Skeletal muscle satellite cell (primary cell): ENCODE data around the gene BCAS3.
A peak's percentile ranks its signal among the peaks of the same experiment; 100 is the strongest.
"Not testable (repeated sequence)": the region's sequence is repeated elsewhere in the genome, so short reads cannot be mapped to it uniquely, and the experiment has no call there.

Experiments used
- H3K27me3 ChIP-seq: 2 replicates; pipeline ENCODE4 v1.7.0; 2013; ENCODE audit warnings: low read length; ENCODE audit not compliant: control insufficient read depth, insufficient read depth
- H3K36me3 ChIP-seq: 2 replicates; pipeline ENCODE4 v1.7.0; 2013; ENCODE audit warnings: mild to moderate bottlenecking, control low read depth, low read length; ENCODE audit not compliant: insufficient read depth
- H3K4me1 ChIP-seq: 2 replicates; pipeline ENCODE4 v1.7.0; 2013; ENCODE audit warnings: low read length; ENCODE audit not compliant: control insufficient read depth, insufficient read depth
- H3K4me2 ChIP-seq: 2 replicates; pipeline ENCODE4 v1.7.0; 2013; ENCODE audit warnings: mild to moderate bottlenecking, low read length
- H3K4me3 ChIP-seq: 2 replicates; pipeline ENCODE4 v1.7.0; 2013; ENCODE audit warnings: low read length
- H3K9ac ChIP-seq: 2 replicates; pipeline ENCODE4 v1.7.0; 2013; ENCODE audit warnings: mild to moderate bottlenecking, low read depth, low read length, moderate library complexity
- H3K9me3 ChIP-seq: replicated peaks from 2 replicates; pipeline ENCODE4 v1.7.0; 2013; ENCODE audit warnings: mild to moderate bottlenecking, control low read depth, low read length

BCAS3 gene

DNA sequence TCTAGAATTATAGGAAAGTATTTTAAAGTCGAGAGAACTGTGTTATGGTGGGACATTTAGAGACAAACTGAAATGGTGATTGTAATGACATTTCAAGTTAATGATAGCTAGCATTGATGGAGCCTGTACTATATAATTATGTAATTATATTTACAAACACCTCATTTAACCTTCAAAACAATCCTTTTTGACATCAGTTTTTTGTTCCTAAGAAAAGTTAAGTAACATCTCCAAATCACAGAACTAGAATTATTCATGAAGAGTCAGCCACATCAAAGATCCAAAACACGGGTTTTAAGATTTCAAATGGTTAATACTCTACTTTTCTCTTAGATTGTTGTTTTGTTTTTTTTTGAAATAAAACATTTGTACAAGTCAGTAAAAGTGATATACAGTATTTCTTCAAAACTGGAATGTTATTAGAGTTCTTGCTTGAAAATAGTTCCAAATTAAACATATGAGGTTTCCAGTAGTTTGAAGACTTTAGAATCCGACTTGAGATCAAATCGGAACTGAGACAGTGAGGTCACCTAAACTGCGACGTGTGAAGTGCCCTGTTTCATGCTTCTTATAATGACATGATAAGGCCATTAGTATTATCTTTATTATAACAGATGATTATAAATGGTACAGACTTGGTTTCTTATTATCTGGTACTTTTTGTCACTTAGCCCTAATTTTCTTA lies 457.0 kb downstream of the BCAS3 start:
- Histone ChIP-seq H3K36me3 (no peaks in the 10 kb centered on the region), H3K9ac (no peak overlapping the region), H3K4me1 (peaks cover 13% of the 10 kb centered on the region), H3K9me3 (no peaks in the 10 kb centered on the region), H3K27me3 (no peaks in the 10 kb centered on the region), H3K4me2 (no peak overlapping the region), H3K4me3 (no peak overlapping the region)

DNA sequence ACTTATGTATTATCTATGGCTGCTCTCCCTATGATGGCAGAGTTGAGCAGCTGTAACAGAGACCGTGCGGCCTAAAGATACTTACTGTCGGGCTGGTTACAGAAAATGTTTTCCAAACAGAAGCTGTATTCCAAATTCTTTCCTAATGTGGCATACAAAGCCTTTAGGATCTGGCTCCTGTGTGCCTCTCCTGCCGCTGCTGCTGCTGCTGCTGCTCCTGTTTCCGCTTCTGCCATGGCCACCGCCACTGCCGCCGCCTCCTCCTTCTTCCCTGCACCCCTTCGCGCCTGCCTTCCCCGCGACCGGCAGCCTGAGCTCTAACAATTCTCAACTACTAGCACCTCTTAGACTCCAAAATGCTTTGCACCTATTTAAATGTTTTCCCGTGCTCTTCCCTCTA lies 458.1 kb downstream of the BCAS3 start:
- Histone ChIP-seq H3K4me3 (peak overlapping the region; percentile 22), H3K4me1 (peaks cover 13% of the 10 kb centered on the region), H3K4me2 (peak overlapping the region; percentile 65), H3K27me3 (no peaks in the 10 kb centered on the region), H3K36me3 (no peaks in the 10 kb centered on the region), H3K9me3 (no peaks in the 10 kb centered on the region), H3K9ac (peak overlapping the region; percentile 48)

DNA sequence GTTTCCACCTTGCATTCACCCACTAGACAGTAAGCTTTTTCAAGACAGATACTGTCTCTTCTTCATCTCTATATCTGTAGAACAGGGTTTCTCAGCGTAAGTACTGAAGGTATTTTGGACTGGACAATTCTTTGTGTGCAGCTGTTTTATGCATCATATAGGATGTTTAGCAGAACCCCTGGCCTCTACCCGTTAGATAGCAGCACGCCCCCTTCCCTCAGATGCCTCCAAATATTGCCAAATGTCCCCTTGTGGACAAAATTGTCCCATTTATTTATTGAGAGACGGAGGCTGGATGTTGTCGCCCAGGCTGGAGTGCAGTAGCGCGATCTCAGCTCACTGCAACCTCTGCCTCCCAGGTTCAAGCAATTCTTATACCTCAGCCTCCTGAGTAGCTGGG lies 458.6 kb downstream of the BCAS3 start:
- no peak overlapping the region for H3K4me3 ChIP-seq
- peaks cover 13% of the 10 kb centered on the region for H3K4me1 ChIP-seq
- no peaks in the 10 kb centered on the region for H3K36me3 ChIP-seq
- H3K9me3 ChIP-seq: no peaks in the 10 kb centered on the region
- no peak overlapping the region for H3K4me2 ChIP-seq
- H3K27me3 ChIP-seq: no peaks in the 10 kb centered on the region
- no peak overlapping the region for H3K9ac ChIP-seq

DNA sequence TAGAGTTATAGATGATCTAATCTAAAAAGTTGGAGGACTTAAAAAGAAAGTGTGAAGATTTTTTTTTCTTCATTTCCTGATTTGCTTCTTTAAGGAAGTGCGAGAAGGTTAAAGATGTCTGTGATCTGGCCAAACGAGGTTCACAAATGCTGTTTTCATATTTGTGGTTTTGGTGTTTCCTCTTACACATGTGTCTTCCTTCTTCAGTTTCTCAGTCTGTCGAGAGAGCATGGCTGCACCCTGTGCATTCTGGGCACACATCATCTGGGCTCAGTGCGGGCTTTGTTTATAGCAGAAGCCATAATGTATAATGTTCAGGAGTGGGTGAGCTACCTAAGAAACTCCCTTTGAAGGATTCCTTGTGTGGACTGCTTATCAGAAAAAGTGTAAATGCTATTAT lies 461.6 kb downstream of the BCAS3 start:
- Histone ChIP-seq H3K4me3 (no peak overlapping the region), H3K4me1 (peaks cover 13% of the 10 kb centered on the region), H3K36me3 (no peaks in the 10 kb centered on the region), H3K27me3 (no peaks in the 10 kb centered on the region), H3K4me2 (peak overlapping the region; percentile 54), H3K9me3 (no peaks in the 10 kb centered on the region), H3K9ac (peak overlapping the region; percentile 41)

DNA sequence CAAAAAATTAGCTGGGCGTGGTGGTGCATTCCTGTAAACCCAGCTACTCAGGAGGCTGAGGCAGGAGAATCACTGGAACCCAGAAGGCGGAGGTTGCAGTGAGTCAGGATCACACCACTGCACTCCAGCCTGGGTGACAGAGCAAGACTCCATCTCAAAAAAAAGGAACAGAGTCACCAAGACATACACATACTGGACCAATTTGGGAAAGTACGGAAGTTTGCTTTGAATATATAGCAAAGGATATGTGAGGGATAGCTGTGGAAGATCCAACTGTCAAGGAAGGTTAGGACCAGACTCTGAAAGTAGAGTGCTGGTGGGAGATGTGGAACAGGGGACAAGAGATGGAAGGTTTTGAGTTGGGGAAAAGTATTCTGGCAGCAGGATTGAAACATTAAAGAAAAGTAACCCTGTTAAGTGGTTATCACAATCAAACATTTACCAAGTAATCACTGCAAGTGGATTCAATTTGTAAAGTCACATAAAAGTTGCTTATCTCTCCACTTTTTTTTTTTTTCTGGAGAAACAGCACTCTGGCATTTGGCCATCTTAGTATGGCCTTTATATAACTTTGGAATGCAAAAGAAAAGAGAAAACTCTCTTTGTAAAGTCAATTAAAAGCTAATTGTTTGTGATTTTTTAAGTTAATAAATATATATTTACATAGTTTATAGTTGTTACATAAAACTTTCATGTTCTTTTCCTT lies 462.6 kb downstream of the BCAS3 start:
- H3K27me3 ChIP-seq: no peaks in the 10 kb centered on the region
- no peak overlapping the region for H3K4me3 ChIP-seq
- no peaks in the 10 kb centered on the region for H3K9me3 ChIP-seq
- no peaks in the 10 kb centered on the region for H3K36me3 ChIP-seq
- peaks cover 13% of the 10 kb centered on the region for H3K4me1 ChIP-seq
- no peak overlapping the region for H3K9ac ChIP-seq
- H3K4me2 ChIP-seq: no peak overlapping the region

DNA sequence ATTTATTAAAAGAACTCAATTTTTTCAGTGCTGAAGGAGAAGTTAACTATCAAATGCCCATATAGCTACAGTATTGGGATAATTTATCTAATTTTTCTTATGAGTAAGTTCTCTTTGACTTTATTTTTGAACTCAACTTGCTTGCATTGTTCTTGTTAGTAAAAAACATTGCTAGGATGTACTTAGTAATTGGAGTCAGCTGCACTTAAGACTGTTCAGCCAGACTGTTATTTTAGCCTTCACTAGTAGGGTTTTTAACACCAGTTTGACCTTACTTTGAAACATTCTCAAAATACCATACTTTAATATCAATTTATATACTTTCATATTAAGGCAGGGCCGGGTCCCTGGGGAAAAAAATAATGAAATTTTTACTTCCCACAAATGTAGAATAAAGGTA lies 465.4 kb downstream of the BCAS3 start:
- Histone ChIP-seq H3K4me2 (no peak overlapping the region), H3K9me3 (no peaks in the 10 kb centered on the region), H3K4me3 (no peak overlapping the region), H3K36me3 (no peaks in the 10 kb centered on the region), H3K4me1 (peaks cover 13% of the 10 kb centered on the region), H3K9ac (no peak overlapping the region), H3K27me3 (no peaks in the 10 kb centered on the region)

DNA sequence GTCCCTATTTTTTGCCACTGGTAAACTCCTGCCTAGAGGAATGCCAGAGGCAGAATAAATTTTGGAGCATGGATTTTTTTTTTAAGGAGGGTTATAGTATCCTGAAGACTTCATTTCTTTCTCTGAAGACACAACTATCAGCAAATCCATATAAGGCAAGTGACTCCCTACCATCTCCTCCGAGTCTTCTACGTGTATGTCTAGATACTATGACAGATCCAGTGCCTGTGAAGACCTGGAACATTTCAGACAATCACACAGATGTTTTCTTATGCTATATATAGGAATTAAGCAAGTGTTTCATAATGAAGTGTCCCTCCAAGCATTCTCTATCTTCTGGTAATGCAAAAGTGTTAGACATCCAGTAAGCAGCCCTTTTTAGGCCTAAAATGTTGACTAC lies 466.5 kb downstream of the BCAS3 start:
- H3K9me3 ChIP-seq: no peaks in the 10 kb centered on the region
- no peak overlapping the region for H3K4me3 ChIP-seq
- no peaks in the 10 kb centered on the region for H3K27me3 ChIP-seq
- peaks cover 5% of the 10 kb centered on the region for H3K4me1 ChIP-seq
- no peak overlapping the region for H3K9ac ChIP-seq
- H3K36me3 ChIP-seq: no peaks in the 10 kb centered on the region
- H3K4me2 ChIP-seq: no peak overlapping the region

DNA sequence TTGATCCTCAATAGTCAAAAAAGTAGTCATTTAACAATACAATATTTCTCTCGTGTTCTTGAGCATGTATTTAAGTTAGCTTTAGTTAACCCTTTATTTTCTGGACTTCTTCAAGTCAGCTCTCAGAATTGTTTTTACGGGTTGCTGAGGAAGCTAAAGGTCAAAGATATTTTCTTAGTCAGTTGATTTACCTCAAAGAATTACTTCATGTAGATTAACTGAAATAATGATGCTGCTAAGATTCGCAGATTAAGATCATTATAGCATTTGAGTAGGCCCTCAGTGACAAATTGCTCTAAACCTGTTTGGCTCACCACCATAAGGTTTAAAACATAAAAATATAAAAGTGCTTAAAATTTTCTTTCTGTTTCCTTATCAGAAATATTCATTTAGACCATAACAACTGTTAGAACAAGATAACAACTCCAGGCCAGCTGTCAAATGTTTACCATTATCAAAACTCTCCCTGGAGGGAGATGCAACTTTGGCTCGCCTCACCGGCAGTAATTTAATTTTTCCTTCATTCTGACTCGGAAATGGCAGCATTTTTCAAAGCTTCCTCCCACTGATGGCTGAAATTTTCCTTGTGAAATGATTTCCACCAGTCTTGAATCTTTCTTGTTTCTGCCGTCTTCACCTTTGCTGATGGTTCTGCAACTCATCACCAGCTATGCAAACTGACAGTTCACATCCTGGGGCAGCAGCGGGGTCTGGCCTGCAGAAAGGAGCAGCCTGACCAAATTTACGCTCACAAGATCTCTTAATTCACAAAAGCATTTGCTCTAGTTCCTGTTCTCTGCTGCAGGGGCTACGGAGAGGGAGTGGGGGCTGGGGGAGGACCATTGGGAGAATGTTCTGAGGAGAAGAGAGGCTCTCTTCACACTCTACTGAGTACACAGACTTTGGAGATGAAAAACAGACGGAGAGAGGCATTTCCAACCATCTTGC lies 467.2 kb downstream of the BCAS3 start:
- Histone ChIP-seq H3K4me3 (no peak overlapping the region), H3K9me3 (no peaks in the 10 kb centered on the region), H3K4me2 (no peak overlapping the region), H3K36me3 (no peaks in the 10 kb centered on the region), H3K4me1 (no peaks in the 10 kb centered on the region), H3K27me3 (no peaks in the 10 kb centered on the region), H3K9ac (no peak overlapping the region)

DNA sequence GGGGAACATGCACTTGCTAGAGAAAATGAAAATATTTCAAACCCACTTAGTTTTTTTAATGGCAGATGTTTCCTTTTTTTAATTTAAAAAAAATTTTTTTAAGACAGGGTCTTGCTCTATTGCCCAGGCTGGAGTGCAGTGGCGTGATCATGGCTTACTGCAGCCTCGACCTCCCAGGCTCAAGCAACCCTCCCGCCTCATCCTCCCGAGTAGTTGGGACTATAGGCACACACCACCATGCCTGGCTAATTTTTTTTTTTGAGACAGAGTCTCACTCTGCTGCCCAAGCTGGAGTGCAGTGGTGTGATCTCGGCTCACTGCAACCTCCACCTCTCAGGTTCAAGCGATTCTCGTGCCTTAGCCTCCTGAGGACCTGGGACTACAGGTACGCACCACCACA lies 469.2 kb downstream of the BCAS3 start:
- not testable (repeated sequence) for H3K4me1 ChIP-seq, H3K36me3 ChIP-seq, H3K4me3 ChIP-seq

DNA sequence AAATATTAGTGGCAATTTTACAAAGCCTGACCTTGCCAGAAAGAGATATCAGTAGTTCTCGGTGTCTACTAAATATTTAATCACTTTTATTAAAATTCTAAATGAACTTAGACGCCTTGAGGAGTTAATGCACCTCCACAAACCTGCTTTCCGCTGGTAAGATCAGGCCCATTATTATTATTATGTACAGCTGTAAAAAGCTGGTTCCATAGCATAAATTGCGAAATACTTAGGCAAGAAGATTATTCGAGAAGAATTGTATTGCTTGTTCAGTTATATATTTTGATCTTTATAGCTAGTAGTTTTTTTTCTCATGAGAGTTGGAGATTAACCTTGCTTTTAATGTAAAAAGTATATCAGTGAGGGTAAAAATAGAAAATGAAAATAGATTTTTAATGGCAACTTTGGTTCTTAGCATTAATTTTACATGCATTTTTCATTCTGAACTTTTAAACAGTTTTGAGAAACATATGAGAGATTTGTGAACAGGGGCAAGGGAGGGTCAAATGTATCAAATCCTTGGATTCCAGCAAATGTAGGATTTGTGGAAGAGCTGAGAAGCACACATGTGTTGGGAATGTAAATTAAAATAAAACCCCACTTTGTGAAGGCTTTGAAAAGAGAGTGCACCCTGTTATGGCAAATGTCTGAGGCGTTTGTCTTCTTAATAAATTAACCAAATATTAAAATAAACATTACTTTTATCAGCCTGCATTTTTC lies 471.6 kb downstream of the BCAS3 start:
- Histone ChIP-seq H3K4me2 (no peak overlapping the region), H3K4me3 (no peak overlapping the region), H3K36me3 (no peaks in the 10 kb centered on the region), H3K27me3 (no peaks in the 10 kb centered on the region), H3K9ac (no peak overlapping the region), H3K4me1 (no peaks in the 10 kb centered on the region), H3K9me3 (no peaks in the 10 kb centered on the region)

More for the DNA sequence above, 469.2 kb downstream of the BCAS3 start:
- not testable (repeated sequence) for H3K9me3 ChIP-seq, H3K4me2 ChIP-seq, H3K9ac ChIP-seq, H3K27me3 ChIP-seq

DNA sequence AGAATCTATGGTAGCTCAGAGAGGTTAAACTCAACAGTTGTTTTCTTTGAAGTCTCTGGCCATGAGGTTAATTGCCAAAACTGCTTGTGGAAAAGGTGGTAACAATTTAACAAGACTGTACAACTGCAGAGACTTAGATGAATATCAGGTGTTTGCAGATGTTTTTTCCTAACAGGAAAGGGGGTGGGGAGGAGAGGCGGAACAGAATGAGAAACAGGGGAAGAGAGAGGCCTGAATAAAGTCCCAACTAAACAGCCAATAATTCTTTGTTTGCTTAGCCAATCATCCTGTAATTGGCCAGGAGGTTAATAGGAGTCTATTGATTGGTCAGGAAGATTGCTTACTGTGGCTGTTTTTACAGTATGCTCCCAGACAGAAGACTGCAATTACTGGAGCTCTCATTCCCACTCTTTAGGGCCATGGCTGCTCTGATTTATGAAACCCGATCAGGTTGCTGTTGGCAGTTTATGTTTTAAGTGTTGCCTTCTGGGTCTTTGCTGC lies 472.3 kb downstream of the BCAS3 start:
- no peaks in the 10 kb centered on the region for H3K36me3 ChIP-seq
- H3K4me1 ChIP-seq: no peaks in the 10 kb centered on the region
- no peak overlapping the region for H3K9ac ChIP-seq
- H3K4me3 ChIP-seq: no peak overlapping the region
- no peaks in the 10 kb centered on the region for H3K9me3 ChIP-seq
- no peaks in the 10 kb centered on the region for H3K27me3 ChIP-seq
- no peak overlapping the region for H3K4me2 ChIP-seq
